ENCODE data around the gene NEAT1.
A peak's percentile ranks its signal among the peaks of the same experiment; 100 is the strongest.

DNA sequence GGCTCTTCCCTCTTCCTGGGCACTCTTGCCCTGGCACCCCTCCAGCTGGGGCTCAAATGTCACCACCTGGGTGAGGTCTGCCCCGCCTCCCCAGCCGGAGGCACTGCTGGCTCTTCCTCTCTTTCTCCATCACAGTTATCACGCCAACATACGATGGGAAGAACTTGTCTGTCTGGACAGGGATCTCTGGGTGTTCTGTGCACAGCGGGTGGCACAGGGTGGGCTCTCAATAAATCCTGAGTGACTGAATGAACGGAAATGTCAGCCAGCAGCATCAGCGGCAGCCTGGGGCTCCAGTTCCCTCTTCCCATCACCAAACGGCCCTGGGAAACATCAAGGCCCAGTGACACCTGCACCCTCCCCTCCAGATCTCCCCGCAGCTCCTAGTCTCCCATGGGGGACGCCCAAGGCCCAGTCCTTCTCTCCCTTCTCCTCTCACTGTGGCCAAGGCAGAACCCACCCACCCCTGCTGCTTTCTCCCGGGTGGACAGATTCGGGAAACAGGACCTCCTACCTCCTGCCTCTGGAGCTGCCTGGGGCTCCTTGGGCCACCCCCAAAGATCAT lies 39.7 kb upstream of the NEAT1 start:
- TF ChIP-seq, protein P1, sequence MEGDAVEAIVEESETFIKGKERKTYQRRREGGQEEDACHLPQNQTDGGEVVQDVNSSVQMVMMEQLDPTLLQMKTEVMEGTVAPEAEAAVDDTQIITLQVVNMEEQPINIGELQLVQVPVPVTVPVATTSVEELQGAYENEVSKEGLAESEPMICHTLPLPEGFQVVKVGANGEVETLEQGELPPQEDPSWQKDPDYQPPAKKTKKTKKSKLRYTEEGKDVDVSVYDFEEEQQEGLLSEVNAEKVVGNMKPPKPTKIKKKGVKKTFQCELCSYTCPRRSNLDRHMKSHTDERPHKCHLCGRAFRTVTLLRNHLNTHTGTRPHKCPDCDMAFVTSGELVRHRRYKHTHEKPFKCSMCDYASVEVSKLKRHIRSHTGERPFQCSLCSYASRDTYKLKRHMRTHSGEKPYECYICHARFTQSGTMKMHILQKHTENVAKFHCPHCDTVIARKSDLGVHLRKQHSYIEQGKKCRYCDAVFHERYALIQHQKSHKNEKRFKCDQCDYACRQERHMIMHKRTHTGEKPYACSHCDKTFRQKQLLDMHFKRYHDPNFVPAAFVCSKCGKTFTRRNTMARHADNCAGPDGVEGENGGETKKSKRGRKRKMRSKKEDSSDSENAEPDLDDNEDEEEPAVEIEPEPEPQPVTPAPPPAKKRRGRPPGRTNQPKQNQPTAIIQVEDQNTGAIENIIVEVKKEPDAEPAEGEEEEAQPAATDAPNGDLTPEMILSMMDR (IDR thresholded peaks at IDR 0.05 in 4 of 5, conservative IDR thresholded peaks at IDR 0.05 in 1 of 5): no peak
- TF ChIP-seq POLR2A (IDR thresholded peaks at IDR 0.05): peak; percentile 14 to 51

Measured in gastrocnemius medialis (tissue), 4 donors.